Thoracic aorta (tissue), 2 donors: ENCODE measurements around the gene PCBP3. TPM values are rescaled to one million over a fixed set of nuclear protein-coding genes. Genes with fewer than 3 reads are reported as not detected.

Experiments used
- ATAC-seq: fragments of 150-250 bp; one replicate; pipeline ENCODE4 v1.8.0; 2017; ENCODE audit warnings: low read depth; ENCODE audit not compliant: insufficient number of reproducible peaks, low FRiP score
- DNase-seq: peaks from one replicate; pipeline ENCODE4 v3.0.0-alpha.2; 2020; ENCODE audit warnings: low spot score
- H3K27ac ChIP-seq, 2 donors: fragments of 200-600 bp; sonication (generic); 1 replicate in 1 of 2; 2 replicates in 1 of 2; pipeline ENCODE4 v1.5.1; 2016; ENCODE audit warnings: mild to moderate bottlenecking in 2 of 2, moderate library complexity in 2 of 2
- H3K27me3 ChIP-seq: fragments of 200-600 bp; sonication (generic); replicated peaks from 2 replicates; pipeline ENCODE4 v1.6.0; 2016; ENCODE audit warnings: mild to moderate bottlenecking; ENCODE audit not compliant: insufficient read depth
- H3K36me3 ChIP-seq: fragments of 200-600 bp; sonication (generic); one replicate; pipeline ENCODE4 v1.5.1; 2016
- H3K4me1 ChIP-seq, 2 donors: fragments of 200-600 bp; sonication (generic); 1 replicate in 1 of 2; 2 replicates in 1 of 2; pipeline versions ENCODE4 v1.5.1 to v1.6.0; 2016; ENCODE audit warnings: low read depth in 2 of 2, mild to moderate bottlenecking in 1 of 2; ENCODE audit not compliant: control insufficient read depth in 1 of 2
- H3K4me3 ChIP-seq: fragments of 200-600 bp; sonication (generic); 2 replicates; pipeline ENCODE4 v1.5.1; 2016; ENCODE audit warnings: mild to moderate bottlenecking
- H3K9me3 ChIP-seq: fragments of 200-600 bp; sonication (generic); 2 replicates; pipeline ENCODE4 v1.5.1; 2016
- total RNA-seq, 2 donors: library from RNA; depleted of rRNA; stranded (reverse); fragments of >200 nt; gene quantifications; one replicate each; pipeline versions ENCODE4 v1.1.0 to v1.2.3, GENCODE V29; 2016
- TF ChIP-seq, protein P1 (sequence below): fragments of 200-600 bp; sonication (generic); IDR thresholded peaks from one replicate; pipeline ENCODE4 v1.5.1; 2019; ENCODE audit warnings: antibody characterized with exemption

PCBP3 gene
- total RNA-seq, 2 donors from 2014 or later, result 4.5 to 28.4 TPM

GRCh38 chr21:45598109-45598508, 45.4 kb upstream of the PCBP3 start:
- Histone ChIP-seq H3K36me3 (no peaks in the 10 kb centered on the region), H3K27ac (no peak overlapping the region), H3K27me3 (no peaks in the 10 kb centered on the region), H3K9me3 (peaks cover 2% of the 10 kb centered on the region), H3K4me1 (no peaks in the 10 kb centered on the region), H3K4me3 (no peak overlapping the region)
- TF ChIP-seq, protein P1, sequence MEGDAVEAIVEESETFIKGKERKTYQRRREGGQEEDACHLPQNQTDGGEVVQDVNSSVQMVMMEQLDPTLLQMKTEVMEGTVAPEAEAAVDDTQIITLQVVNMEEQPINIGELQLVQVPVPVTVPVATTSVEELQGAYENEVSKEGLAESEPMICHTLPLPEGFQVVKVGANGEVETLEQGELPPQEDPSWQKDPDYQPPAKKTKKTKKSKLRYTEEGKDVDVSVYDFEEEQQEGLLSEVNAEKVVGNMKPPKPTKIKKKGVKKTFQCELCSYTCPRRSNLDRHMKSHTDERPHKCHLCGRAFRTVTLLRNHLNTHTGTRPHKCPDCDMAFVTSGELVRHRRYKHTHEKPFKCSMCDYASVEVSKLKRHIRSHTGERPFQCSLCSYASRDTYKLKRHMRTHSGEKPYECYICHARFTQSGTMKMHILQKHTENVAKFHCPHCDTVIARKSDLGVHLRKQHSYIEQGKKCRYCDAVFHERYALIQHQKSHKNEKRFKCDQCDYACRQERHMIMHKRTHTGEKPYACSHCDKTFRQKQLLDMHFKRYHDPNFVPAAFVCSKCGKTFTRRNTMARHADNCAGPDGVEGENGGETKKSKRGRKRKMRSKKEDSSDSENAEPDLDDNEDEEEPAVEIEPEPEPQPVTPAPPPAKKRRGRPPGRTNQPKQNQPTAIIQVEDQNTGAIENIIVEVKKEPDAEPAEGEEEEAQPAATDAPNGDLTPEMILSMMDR, result no peak
- ATAC-seq (no peak), DNase-seq (no peak)

- ATAC-seq (no peak), DNase-seq (no peak)
These were observed 44.9 kb upstream of the PCBP3 start for GRCh38 chr21:45598666-45599065.

DNA sequence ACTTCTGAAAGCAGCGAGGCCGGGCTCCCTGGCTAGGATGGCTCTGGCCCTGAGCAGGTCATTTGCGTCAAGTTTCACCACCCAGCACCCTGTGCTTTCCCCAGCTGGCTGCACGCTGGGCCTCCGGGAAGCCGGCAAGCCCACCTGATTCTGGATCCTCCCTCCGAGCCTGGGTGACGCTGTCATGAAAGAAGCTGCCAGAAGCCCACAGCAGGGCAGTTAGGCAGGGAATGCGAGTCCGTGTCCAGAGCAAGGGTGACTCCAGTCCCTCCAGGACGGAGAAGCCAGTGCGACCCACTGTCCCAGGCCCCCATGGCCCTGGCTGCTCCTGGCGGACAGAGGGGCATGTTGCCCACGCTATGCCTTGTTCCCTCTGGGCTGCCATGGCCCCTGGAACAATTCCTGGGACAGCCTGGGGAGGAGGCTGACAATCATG, 44.4 kb upstream of the PCBP3 start:
- no peaks in the 10 kb centered on the region for H3K4me1 ChIP-seq
- peaks cover 9% of the 10 kb centered on the region for H3K9me3 ChIP-seq
- no peak for DNase-seq
- H3K27me3 ChIP-seq, result no peaks in the 10 kb centered on the region
- TF ChIP-seq, protein P1, result no peak
- H3K4me3 ChIP-seq, result no peak overlapping the region
- no peaks in the 10 kb centered on the region for H3K36me3 ChIP-seq
- no peak for ATAC-seq
- H3K27ac ChIP-seq, result no peak overlapping the region

More at GRCh38 chr21:45598666-45599065, 44.9 kb upstream of the PCBP3 start:
- Histone ChIP-seq H3K27me3 (no peaks in the 10 kb centered on the region), H3K9me3 (peaks cover 7% of the 10 kb centered on the region), H3K4me3 (no peak overlapping the region), H3K4me1 (no peaks in the 10 kb centered on the region), H3K27ac (no peak overlapping the region), H3K36me3 (no peaks in the 10 kb centered on the region)
- TF ChIP-seq, protein P1, result no peak

DNA sequence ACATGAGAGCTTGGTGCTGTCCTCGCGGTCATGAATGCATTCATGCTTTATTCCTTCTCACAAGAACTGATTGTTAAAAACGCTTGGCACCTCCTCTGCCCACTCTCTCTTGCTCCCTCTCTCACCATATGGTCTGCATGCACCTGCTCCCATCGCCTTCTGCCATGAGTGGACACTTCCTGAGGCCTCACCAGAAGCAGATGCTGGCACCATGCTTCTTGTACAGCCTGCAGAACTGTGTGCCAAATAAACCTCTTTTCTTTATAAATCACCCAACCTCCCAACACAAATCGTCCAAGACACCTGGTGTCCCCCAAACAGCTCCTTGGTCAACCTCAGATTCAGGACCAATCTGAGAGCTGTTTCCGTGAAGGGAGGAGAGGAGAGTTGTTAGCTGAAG, 43.3 kb upstream of the PCBP3 start:
- TF ChIP-seq, protein P1, result no peak
- no peaks in the 10 kb centered on the region for H3K4me1 ChIP-seq
- H3K4me3 ChIP-seq, result no peak overlapping the region
- ATAC-seq, result no peak
- H3K27me3 ChIP-seq, result no peaks in the 10 kb centered on the region
- peaks cover 9% of the 10 kb centered on the region for H3K9me3 ChIP-seq
- no peak for DNase-seq
- no peak overlapping the region for H3K27ac ChIP-seq
- no peaks in the 10 kb centered on the region for H3K36me3 ChIP-seq

GRCh38 chr21:45601551-45601950, 42.0 kb upstream of the PCBP3 start:
- TF ChIP-seq, protein P1, result no peak
- no peaks in the 10 kb centered on the region for H3K4me1 ChIP-seq
- no peak for DNase-seq
- no peak for ATAC-seq
- peaks cover 9% of the 10 kb centered on the region for H3K9me3 ChIP-seq
- H3K36me3 ChIP-seq, result no peaks in the 10 kb centered on the region
- no peak overlapping the region for H3K4me3 ChIP-seq
- no peak overlapping the region for H3K27ac ChIP-seq
- H3K27me3 ChIP-seq, result no peaks in the 10 kb centered on the region
